ENCODE measurements around the gene MAST2.

DNA sequence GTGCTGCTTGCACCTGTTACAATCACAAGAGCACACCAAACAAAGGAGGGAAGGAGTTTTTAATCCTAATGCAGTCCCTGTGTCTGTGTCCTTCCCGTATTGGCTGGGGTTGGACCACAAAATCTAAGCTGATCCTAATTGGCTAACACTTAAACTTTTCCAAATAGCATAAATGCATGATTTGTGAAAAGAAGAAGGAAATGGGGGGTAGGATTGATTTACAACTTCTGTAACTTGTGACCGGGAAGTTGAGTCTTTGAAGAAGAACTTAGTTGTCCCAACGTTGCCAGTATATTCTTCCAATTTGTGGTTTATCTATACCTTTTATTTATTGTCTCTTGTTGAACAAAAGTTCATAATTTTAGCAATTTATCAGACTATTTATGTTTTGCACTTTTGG is 41.1 kb upstream of the MAST2 start:
- TF ChIP-seq, protein P1, sequence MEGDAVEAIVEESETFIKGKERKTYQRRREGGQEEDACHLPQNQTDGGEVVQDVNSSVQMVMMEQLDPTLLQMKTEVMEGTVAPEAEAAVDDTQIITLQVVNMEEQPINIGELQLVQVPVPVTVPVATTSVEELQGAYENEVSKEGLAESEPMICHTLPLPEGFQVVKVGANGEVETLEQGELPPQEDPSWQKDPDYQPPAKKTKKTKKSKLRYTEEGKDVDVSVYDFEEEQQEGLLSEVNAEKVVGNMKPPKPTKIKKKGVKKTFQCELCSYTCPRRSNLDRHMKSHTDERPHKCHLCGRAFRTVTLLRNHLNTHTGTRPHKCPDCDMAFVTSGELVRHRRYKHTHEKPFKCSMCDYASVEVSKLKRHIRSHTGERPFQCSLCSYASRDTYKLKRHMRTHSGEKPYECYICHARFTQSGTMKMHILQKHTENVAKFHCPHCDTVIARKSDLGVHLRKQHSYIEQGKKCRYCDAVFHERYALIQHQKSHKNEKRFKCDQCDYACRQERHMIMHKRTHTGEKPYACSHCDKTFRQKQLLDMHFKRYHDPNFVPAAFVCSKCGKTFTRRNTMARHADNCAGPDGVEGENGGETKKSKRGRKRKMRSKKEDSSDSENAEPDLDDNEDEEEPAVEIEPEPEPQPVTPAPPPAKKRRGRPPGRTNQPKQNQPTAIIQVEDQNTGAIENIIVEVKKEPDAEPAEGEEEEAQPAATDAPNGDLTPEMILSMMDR (IDR thresholded peaks at IDR 0.05), result no peak
- TF ChIP-seq POLR2AphosphoS5 (IDR thresholded peaks at IDR 0.05) (no peak), POLR2A (IDR thresholded peaks at IDR 0.05) (no peak)

All from prostate gland (tissue), 2 donors.